G401 (cell line): Measurements from ENCODE around the gene UMAD1. TPM values are rescaled to one million over a fixed set of nuclear protein-coding genes. Genes with fewer than 3 reads are reported as not detected.

Source experiments
- DNase-seq: peaks from one replicate; pipeline ENCODE4 v3.0.0-alpha.2; 2015; ENCODE audit warnings: low spot score
- in situ Hi-C: cut with HindIII; loops from 2 replicates; pipeline ENCODE4 v1.10.0; 2016; ENCODE audit warnings: low sequenced_read_pairs, mixed read lengths
- total RNA-seq: library from RNA; depleted of rRNA; stranded (reverse); fragments of >200 nt; shearing (Covaris generic); gene quantifications from 2 replicates; pipeline ENCODE4 v1.2.3, GENCODE V29; 2014

UMAD1 gene
- total RNA-seq, 1 experiment from 2014 or later, result 42.3 TPM

- peak; percentile 65 for DNase-seq
- in situ Hi-C loops, result no loop called here
Measured at GRCh38 chr7:7895754-7896153, 255.2 kb downstream of the UMAD1 start.

- in situ Hi-C loops, result no loop called here
- peak; percentile 37 for DNase-seq
Measured at GRCh38 chr7:7897509-7897908, 257.0 kb downstream of the UMAD1 start.

GRCh38 chr7:7897949-7898515, 257.5 kb downstream of the UMAD1 start:
- in situ Hi-C loops, result no loop called here
- peak; percentile 21 for DNase-seq

GRCh38 chr7:7902845-7903244, 262.3 kb downstream of the UMAD1 start:
- in situ Hi-C loops, result no loop called here
- DNase-seq, result no peak

DNA sequence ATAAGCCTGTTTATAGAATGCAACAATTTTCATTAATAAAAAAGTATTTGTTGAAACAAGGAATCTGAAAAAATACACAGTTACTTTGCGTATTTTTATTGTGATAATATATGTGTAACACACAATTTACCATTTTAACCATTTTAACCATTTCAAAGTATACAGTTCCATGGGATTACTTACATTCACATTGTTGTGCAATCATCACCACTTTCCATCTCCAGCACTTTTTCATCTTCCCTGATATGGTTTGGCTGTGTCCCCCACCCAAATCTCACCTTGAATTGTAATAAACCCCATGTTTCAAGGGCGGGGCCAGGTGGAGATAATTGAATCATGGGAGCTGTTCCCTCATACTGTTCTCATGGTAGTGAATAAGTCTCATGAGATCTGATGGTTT, 266.8 kb downstream of the UMAD1 start:
- in situ Hi-C loops, result no loop called here
- DNase-seq, result no peak

GRCh38 chr7:7908622-7909145, 268.1 kb downstream of the UMAD1 start:
- no peak for DNase-seq
- in situ Hi-C loops, result no loop called here

DNA sequence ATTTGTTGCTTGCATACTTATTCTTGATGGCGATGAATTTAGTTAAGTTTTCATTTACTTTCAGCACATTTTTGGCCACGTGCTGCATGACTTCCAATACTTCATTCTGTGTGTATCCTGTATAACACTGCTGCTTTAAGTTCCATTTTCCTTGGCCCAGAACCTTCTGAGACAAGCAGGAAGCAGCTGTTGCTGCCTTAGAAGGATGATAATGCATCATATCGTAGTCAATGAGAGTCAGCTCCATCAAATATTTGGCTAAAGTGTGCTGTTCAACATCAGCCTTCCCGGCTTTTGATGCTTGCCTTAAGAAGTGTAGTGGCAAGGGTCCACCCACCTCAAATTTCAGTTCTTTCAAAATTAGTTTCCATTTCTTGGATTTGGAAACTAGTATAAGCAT, 268.8 kb downstream of the UMAD1 start:
- no peak for DNase-seq
- in situ Hi-C loops, result no loop called here

DNA sequence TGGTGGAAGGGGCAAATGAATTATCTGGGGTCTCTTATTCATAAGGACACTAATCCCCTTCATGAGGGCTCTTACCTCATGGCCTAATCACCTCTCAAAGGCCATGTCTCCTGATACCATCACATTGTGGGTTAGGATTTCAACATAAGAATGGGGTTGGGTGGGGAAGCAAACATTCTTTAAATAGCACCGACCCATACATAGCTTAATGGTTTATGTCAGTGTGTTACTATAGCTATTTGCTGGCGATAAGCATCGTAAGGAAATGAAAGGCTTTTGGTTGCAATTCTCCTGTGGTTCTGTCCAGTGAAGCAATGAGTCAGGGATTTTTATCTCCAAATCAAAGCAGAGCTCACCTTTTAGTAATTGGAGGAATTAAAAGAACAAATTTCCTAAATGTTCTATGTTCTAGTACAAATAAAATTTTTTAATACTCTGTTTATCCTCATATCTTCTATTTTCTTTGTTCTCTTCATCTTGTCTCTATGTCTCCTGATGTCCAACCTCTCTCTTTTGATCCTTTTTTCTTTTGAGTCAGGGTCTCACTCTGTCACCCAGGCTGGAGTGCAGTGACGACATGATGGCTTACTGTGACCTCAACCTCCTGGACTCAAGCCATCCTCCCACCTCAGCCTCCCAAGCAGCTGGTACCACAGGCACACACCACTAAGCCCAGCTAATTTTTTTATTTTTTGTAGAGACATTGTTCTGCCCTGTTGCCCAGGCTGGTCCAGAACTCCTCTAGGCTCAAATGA, 271.0 kb downstream of the UMAD1 start:
- DNase-seq, result no peak
- in situ Hi-C loops, result no loop called here

GRCh38 chr7:7912937-7913336, 272.4 kb downstream of the UMAD1 start:
- DNase-seq, result no peak
- in situ Hi-C loops, result no loop called here

DNA sequence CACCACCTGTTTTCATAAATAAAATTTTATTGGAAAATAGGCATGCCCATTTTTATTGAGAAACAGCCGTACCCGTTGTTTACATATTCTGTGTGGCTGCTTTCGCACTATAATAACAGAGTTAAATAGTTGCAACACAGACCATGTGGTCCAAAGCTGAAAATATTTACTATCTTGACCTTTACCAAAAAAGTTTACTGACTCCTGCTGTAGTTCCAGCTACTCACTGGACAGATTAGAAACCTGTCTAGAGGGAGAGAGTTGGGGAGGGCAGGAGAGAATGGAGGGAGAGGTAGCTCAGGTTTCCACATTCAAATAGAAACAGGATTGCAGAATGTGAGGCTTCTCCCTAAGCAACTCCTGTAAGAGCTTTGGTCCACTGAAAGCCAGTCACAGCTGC, 273.0 kb downstream of the UMAD1 start:
- DNase-seq, result no peak
- in situ Hi-C loops, result no loop called here

DNA sequence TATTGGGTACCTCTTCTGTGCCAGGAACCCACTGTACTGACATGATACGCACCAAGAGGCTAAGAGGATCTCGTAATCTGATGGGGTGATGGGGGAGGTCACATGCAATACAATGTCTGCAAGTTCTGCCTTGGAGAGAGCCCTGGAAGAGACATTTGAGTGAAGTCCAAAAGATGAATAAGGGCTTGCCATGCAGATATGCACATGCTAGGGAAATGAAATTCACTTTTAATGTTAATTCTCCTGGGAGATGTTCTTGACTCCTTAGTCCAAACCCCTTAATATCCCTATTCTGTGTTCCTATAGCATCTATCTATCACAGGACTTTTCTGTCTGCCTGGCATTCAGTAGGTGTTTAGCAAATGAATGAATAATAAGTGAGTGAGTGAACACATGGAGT, 274.0 kb downstream of the UMAD1 start:
- in situ Hi-C loops, result no loop called here
- no peak for DNase-seq

DNA sequence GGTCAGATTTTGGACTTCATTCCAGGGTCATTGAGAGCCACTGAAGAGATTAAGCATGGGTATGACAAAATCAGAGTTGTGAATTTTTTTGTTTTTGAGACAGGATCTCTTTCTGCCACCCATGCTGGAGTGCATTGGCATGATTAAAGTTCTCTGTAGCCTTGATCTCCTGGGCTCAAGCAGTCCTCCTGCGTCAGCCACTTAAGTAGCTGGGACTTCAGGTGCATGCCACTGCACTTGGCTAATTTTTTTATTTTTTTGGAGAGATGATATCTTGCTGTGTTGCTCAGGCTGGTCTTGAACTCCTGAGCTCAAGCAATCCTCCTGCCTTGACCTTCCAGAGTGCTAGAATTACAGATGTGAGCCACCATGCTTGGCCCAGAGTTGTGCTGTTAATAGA, 275.5 kb downstream of the UMAD1 start:
- DNase-seq, result no peak
- in situ Hi-C loops, result no loop called here

DNA sequence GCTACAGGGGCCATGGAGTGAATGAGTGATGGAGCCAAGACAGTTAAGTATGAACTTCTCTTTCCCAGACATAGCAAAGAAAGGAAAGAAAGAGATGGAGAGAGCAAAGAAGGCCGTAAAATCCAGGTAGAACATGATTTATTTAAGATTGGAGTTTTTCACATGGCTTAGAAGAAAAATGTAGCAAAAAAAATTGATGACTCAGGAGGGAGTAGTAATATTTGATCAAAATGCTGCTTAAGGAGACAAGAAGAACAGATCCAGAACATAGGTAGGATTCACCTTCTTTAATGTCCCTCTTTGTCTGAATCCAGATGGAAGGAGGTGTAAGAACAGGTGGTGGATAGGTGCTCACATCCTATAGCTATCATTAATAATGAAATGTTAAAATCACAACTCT, 277.0 kb downstream of the UMAD1 start:
- in situ Hi-C loops, result no loop called here
- no peak for DNase-seq

DNA sequence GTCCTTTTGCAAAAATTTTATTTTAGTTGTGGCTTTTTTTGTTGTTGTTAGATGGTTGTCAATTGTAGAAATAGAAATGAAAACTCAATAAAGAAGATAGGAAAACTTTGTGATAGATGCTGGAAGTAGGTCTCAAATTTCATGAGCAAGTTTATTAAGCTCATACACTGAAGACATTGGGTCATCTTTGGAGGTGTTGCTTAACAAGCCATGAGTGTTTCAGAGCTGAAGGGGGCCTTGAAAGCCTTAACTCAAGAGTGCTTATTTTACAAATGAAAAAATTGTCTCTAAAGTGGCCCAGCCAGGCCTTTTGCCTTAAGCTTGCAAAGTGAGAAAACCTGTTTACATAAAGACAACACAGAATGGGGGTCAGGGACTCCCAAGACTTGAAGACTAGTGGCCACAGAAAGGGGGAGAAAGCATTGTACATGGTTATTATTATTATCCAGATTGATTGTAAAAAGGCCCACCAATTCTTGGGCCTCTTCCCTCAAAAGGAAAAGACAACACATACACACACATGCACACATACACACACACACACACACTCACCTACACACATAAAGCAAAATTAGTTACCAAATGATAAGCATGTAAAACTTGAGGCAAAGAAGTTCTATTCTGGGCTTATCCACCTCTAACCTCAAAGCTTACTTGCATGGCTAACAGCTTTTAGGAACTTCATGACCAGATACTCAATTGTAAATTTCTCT, 278.3 kb downstream of the UMAD1 start:
- in situ Hi-C loops, result no loop called here
- DNase-seq, result no peak

GRCh38 chr7:7919449-7919945, 278.9 kb downstream of the UMAD1 start:
- in situ Hi-C loops, result no loop called here
- DNase-seq, result no peak

DNA sequence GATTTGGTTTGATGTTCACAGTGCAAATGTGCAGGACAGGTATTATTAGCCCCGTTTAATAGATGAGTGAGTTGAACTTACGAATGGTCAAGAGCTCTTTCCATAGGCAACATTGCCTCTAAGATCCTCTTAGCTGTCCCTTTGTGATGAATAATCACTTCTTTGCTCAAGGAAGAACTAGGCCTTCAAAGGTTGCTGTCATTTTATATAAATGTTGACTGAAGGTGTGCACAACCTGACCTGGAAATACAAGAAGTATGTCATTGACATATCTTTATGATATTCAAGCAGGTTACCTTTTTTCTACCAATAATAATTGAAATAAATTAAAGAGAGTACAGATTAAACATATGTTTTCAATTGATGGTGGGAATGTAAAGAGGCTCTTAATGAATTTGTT, 279.5 kb downstream of the UMAD1 start:
- DNase-seq, result no peak
- in situ Hi-C loops, result no loop called here

DNA sequence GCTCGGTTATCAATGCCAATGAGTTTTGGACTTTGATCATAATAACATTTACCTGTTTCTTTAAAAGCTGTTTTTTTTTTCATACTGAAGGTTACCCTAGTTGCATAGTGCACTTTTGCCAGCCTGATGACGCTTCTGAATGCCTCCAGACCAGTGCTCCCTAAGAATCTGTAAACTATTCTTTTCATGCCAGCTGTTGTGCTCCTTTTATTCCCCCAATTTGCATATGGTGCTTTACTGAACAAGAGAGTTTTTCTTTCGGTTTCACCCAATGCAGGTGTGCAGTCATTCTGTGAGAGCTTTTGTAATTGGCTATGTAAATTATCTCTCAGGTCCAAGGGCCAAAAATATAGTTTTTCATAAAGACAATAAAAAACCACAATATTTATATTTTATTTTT, 279.9 kb downstream of the UMAD1 start:
- in situ Hi-C loops, result no loop called here
- DNase-seq, result no peak

DNA sequence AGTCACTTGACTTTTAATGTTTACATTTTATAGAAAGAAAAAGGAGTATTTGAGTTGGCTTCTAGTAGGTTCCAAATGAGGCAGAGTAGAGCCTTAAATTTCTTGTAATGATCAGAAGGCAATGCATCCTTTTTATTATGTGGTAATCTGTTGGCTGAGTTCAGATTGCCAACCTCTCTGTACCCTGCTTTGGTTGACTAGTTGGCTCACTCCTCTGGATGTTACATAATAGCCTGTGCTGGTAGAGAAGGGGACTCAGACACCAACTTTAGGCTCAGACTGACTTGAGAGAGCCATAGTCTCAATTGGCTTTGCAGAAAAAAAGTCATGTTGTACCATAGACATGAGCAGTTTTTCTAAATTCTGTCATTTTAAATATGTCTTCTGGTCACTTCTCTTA, 281.3 kb downstream of the UMAD1 start:
- DNase-seq, result peak; percentile 13
- in situ Hi-C loops, result no loop called here

DNA sequence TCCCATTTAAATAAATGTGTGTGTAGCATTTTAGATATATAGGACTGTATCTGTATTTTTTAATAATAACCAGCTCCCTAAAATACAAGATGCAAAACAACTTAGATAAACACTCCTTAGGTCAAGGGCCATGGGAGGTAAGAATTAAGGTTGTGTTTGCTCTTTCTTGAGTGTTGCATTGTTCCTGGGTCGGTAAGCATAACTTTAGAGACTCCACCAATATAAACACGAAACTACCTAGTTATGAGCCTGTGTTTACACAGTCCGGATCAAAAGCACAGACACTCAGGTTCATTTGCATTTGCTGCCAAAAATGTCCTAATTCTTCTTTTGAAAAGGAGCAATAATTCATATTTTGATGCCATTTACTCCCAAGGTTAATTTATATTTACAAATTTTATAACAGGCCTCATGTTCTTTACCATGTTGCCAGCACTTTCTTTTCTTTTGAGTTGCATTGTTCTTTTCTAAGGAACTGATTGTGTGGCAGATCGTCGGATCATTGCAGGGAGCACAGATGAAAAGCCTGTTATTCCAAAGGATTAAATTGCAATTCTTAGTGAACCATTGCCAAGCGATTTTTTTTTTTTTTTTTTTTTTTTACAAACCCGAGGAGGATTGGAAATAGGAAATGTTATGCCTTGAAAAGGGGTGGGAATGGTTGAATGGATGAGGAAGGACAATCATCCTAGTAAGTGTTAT, 282.3 kb downstream of the UMAD1 start:
- in situ Hi-C loops, result no loop called here
- DNase-seq, result no peak

DNA sequence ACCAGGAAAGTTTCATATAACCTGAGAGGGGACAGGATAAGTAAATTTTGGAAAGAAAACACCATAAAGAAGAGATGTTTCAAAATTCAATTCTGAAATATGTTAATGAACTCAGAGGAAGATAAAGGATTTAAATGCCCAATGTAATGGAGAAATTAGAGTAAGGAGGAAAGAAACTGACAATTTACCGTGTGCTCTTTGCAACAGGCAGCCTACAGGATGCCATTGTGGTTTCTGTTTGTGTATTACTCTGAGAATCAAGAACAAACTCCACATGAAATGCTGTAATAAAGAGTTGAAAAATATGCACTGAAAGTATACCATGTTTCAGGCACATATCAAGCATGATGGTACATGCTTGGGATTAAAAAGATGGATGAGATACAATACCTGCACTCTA, 283.3 kb downstream of the UMAD1 start:
- DNase-seq, result no peak
- in situ Hi-C loops, result no loop called here
